Caki2 (cell line): ENCODE measurements around the gene LCA5. TPM values are rescaled to one million over a fixed set of nuclear protein-coding genes. Genes with fewer than 3 reads are reported as not detected.
"Not testable (repeated sequence)": the region's sequence is repeated elsewhere in the genome, so short reads cannot be mapped to it uniquely, and the experiment has no call there.

Experiments
- DNase-seq: peaks from one replicate; pipeline ENCODE4 v3.0.0-alpha.2; 2015; ENCODE audit warnings: low read depth
- in situ Hi-C: cut with HindIII; loops from 2 replicates; pipeline ENCODE4 v1.10.0; 2016; ENCODE audit warnings: low sequenced_read_pairs, low pct_unique_long_range_greater_than_20kb, mixed read lengths
- total RNA-seq: library from RNA; depleted of rRNA; stranded (reverse); fragments of >200 nt; shearing (Covaris generic); gene quantifications from 2 replicates; pipeline ENCODE4 v1.2.3, GENCODE V29; 2014; ENCODE audit warnings: low replicate concordance

The LCA5 gene
- total RNA-seq, 1 experiment from 2014 or later, result 2.3 TPM

DNA sequence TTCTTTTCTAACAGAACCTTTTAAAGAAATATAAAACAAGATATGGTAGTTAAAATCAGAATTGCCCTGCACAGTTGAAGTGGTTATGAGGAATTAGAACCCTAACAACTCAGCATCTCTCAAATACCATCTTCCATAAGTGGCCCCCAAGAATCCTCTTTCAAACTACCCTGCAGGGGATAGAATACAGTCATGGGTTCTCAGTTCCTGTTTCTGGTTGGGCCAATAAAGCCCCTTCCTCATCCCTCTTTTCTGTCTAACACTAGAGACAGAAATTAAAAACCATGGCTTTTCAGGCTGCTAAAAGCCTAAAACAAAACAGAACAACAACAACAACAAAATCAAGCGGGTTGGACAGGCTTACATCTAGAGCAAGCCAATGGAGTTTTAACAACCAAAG is 6.7 kb upstream of the LCA5 start:
- DNase-seq, result no peak
- in situ Hi-C loops, result no loop called here

DNA sequence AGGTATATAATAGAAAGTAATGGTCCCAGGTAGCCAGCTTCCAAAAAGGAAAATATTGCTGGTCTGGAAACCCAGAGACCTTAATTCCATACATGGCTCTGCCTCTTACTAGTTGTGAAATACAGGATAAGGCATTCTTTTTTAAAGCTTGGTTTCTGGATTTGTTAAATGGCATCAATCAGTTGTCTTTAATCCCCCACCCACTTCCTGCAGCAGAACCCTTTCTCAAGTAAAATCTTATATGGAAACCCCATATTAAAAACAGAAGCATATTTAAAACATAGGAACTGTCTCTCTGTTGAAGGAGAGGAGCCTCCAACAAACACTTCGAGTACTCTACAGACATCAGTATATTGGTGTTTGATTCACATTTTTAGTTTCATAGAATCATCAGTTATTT is 6.2 kb upstream of the LCA5 start:
- in situ Hi-C loops, result no loop called here
- no peak for DNase-seq

DNA sequence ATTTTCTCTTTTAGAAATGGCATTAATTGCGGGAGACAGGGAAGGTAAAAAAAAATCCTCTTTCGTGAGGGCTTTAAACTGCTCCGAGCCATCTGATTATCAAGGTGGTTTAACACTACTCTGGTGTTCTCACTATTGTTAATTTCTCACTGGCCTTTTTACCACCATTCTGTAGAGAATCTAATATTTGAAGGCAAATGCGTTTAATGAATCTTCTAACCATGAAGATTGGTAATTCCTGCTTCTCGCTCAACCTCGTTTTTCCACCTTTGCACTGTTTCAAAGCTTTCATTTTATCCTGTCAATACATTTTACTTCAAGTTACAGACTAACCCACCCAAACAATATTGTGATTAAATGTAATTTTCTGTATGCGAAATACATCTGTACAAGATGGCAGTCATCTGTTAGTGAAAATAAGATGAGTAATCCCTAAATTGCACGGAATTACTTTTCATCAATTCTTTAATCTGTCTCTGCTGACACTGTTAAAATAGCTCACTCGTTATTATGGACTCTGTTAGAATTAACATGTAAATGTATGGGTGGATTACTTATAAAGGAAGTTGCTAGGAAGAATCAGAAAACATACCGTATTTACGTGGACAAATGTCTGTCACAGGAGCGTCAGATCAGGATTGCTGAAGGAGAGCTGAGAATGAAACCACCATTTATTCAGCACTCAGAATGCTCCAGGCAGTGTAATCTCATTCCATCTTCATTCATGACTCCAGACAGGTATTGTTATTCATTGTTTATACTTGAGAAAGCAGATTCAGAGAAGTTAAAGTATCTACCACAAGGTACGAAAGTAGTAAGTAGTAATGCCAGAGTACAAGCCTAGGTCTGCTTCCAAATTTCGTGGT is 1.1 kb upstream of the LCA5 start:
- DNase-seq, result peak; percentile 33
- in situ Hi-C loops, result no loop called here

DNA sequence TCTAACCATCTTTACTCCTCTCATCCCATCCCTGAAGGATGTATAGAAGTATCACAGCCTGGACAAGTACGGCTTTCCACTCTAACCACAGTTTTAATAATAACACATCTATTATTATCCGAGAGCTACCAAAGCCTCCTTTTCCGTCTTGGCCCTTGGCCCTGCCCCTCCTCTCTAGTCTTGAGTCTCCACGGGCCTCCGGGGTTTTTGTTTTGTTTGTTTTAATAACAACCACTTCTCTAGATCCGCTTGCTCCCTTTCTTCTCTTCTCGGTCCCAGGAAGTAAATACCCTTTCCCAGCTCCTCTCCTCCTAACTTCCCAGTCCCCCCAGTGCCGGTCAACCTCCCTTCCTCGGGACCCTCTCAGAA is 661 bp downstream of the LCA5 start:
- in situ Hi-C loops, result no loop called here
- no peak for DNase-seq

DNA sequence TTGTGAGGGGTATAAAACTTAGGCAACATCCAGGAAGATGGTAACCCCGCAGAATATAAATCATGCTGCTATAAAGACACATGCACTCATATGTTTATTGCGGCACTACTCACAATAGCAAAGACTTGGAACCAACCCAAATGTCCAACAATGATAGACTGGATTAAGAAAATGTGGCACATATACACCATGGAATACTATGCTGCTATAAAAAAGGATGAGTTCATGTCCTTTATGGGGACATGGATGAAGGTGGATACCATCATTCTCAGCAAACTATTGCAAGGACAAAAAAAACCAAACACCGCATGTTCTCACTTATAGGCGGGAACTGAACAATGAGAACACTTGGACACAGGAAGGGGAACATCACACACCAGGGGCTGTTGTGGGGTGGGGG is 7.7 kb downstream of the LCA5 start:
- in situ Hi-C loops, DNase-seq: not testable (repeated sequence)

DNA sequence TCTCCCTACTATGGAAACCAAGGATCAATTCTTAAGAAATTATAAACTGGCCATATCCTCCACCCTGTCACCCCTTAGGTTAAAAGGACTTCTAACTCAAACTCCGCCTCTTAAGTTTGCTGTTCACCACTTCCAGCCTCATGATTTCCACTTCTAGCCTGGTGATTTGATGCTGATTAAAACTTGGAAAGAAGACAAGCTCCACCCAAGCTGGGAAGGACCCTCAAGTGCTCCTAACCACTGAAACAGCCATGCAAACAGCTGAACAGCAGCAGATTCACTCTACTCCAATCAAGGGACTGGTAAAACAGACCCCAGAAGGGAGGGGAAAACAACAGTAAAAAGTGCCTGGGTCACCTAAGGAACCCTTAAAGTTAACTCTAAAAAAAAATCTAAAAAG is 10.3 kb downstream of the LCA5 start:
- no peak for DNase-seq
- in situ Hi-C loops, result no loop called here

DNA sequence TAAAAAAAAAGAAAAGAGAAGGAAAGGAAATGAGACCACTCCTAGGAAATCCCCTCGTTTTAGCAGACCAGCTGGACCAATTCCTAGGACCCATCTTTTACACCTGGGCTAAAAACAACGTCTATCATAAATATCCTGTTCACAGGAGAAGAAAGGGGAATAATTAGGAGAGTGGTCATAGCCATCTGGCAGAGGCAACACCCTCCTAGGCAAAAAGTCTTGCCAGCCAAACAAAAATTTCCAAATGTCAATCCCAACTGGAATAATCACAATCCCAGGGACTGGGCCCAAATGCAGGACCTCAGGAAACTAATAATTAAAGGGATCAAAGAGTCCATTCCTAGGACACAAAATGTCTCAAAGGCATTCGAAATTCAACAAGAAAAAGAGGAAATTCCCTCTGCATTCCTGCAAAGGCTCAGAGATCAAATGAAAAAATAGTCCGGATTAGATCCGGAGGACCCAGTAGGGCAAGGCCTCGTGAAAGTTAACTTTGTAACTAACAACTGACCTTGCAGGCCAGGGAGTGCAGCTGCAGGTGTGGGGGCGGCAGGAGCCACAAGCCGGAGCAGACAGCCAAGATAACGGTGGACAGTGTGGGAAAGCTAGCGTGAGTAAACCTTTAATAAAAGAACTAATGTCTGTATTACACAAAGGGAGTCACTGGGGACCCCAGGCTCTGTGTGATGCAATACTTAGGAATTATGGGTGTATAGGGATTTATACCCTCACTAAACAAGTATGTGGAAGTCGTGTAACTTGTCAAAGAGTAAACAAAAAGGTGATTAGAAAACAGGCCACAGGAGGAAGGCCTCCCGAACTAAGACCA is 11.7 kb downstream of the LCA5 start:
- DNase-seq, result no peak
- in situ Hi-C loops, result no loop called here

DNA sequence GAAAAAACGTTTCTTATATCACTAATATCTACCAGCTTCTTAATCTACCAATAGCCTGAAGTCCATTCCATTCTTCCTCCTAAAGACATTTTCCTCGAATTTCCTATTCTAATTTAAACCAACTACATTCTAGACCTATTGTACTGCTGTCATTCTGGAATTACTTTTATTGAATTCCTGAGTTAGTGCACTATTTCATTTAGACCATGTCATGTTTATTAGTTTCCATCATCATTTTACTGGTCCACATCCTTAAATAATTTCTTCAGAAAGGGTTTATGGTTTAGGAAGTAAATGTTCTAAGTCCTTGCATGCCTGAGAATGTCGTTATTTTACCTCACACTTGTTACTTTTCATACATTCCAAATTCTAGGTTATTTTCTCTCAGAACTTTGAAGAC is 13.2 kb downstream of the LCA5 start:
- in situ Hi-C loops, result no loop called here
- DNase-seq, result no peak

DNA sequence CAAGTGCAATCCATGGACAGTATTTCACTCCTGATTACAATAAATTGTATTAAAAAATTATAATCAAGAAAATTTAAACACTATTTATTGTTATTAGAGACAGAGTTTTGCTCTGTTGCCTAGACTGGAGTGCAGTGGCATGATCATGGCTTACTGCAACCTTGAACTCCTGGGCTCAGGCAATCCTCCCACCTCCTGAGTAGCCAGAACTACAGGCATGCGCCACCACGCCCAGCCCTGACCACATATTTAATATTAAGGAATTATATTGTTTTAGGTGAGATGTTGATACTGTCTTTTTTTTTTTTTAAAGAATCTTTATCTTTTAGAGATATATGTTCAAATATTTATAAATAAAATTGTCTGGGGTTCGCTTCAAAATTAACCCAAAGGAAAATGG is 14.6 kb downstream of the LCA5 start:
- in situ Hi-C loops, result no loop called here
- no peak for DNase-seq

DNA sequence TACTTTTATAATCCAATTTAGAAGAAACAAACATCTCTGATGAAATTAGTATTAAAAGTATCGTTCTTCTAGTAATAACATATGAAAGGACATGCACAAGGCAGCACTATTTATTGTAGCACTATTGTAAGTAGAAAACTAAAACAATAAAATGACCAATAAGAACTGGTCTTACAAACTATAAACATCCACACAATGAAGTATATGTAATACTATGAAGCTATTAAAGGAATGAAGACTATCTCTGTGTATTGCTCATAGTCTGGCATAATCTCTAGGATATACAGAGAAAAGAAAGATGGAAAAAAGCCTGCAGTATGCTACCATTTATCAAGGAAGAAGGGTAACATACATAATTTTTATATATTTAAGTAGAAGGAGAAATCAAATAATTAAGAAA is 16.7 kb downstream of the LCA5 start:
- no peak for DNase-seq
- in situ Hi-C loops, result no loop called here

DNA sequence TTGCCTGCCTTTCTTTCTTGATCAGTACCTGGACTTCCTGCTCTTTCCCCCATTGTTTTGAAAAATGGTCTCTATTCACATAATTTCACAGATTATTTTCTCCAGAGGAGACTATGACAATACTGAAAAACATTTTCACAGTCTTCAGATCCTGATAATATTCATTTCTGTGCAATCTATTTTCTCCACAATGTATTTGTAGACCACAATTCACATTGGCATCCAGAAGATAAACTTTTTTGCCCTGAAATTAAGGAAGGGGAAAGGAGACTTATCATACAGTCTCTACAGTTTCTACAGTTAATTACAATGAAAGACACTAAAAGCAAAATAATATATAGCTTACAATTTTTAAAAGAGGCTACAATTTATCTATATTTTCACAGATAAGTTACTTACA is 18.4 kb downstream of the LCA5 start:
- in situ Hi-C loops, result no loop called here
- DNase-seq, result no peak

DNA sequence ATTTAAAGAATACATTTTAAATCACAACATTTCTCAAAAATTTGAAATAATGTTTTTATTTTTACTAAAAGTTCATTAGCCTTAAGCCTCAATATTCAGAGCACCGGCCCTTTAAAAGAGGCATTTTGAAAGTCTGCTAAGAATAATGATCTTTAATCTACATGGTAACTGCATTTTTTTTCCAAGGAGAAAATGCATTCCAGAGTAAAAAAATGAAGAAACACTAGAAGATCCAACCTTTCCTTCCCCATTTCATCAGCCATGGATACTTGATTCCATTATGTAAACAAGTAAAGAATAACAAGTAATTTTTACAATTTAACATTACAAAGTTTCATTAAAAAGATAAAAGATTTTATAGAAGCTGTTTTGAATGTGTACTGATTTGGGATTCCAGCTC is 21.8 kb downstream of the LCA5 start:
- in situ Hi-C loops, result no loop called here

DNA sequence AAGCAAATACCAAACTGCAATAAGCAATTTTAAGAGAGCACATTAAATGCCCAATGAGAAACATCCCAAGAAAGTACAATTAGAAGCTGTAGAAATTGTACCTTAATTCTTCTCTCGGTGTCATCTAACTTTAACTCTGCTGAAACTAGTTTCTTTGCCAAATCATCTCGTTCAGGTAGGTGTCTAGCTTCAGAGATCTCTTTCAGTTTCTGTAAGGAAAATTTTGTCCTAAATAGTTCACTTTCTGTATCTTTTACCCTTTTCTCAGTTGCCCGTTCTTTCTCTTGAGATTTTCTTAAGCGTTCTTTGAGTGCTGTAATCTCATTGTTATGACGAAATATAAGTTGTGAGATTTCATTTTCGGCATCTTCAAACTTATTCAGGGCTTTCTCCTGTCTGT is 24.1 kb downstream of the LCA5 start:
- in situ Hi-C loops, result no loop called here
- no peak for DNase-seq

More for the DNA sequence above, 21.8 kb downstream of the LCA5 start:
- DNase-seq, result no peak

DNA sequence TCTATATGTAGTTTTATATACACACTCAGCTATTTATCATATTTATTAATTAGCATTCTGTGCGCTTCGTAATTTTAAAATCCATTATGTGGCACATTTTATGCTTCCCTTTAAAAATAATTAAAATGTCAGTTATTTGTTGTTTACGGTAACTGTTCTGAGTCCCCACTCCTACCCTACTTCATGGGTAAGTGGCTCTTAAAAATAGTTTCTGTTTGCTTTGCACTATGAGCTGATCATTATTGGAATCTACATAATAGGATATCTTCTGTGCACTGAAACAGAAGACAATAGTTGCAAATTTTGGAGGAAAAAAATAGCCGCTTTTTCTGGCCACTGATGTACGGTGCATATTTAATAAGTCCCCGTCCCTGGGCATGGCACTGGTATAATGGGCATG is 25.2 kb downstream of the LCA5 start:
- in situ Hi-C loops, result no loop called here
- DNase-seq, result no peak

DNA sequence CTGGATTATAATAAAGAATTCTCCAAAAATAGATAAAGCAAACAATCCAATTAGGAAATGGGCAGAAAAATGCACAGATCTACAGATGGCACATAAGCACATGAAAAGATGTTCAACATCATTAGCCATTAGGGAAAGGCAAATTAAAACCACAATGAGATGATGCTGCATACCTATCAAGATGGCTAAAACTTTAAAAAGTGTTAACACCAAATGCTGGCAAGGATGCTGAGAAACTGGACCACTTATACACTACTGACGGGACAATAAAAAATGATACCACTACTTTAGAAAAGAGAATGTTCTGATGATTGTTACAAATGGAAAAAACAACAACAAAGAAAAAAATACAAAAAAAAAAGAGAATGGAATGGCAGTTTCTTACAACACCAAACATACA is 26.5 kb downstream of the LCA5 start:
- DNase-seq, result no peak

DNA sequence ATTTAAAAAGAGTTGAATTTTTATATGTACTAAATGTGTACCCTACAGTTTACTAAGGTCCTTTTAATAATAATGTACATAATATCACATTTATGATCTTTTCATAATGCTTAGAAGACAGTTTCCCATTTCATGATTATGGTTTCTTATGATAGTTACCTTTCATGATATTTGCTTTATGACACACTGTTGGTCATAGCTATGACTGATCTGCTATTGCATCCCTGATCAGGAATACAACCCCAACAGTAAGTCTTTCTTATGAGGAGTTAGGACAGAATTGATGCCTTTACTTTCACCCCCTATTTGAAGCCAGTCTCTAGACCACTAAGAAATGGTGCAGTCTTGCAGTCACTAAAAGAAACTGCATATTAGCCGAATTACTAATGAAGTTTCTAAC is 31.0 kb downstream of the LCA5 start:
- DNase-seq, result no peak

More for the DNA sequence above, 26.5 kb downstream of the LCA5 start:
- in situ Hi-C loops, result no loop called here

DNA sequence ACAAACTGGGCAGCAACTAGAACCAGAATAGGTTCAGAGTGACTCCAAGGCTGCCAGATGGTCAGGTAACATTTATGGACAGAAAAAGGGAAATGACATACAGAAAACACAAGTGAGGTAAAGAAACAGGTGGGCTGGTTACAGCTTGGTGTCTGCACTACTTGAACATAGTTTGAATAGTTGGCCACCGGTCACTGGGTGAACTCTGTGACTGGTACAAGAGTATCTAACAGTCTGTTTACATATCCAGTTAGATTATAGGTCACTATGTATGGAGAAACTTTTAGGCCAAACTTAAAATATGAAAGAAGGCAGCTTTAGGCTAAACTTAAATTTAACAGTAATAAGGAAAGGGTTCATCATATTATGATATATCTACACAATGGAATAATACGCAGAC is 32.9 kb downstream of the LCA5 start:
- in situ Hi-C loops, result no loop called here
- no peak for DNase-seq

More for the DNA sequence above, 31.0 kb downstream of the LCA5 start:
- in situ Hi-C loops, result no loop called here

DNA sequence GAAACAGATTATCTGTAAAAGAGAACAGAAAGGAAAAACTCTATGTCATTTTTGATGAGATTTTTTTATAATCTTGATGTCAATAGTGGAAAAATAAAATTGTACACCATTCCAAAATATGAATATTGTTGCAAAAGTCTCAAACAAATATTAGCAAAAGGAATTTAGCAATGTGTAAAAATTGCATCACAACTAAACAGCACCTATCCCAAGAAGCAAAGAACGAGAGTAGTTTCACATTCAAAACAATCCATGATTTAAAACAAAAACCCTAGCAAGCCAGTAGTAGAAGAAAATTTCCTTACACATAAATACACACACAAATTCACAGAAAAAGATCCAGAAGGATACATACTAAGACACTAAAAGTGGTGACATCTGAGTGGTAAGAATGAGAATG is 38.4 kb downstream of the LCA5 start:
- in situ Hi-C loops, result no loop called here
- no peak for DNase-seq

DNA sequence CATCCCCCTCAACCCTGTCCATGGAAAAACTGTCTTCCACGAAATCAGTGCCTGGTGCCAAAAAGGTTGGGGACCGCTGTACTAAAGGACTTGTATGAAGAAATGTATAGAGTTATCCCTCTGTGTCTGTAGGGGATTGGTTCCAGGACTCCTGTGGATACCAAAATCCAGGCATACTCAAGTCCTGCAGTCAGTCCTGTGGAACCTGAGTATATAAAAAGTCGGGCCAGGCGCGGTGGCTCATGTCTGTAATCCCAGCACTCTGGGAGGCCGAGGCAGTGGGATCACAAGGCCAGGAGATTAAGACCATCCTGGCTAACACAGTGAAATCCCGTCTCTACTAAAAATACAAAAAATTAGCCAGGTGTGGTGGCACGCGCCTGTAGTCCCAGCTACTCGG is 42.0 kb downstream of the LCA5 start:
- in situ Hi-C loops, result no loop called here

DNA sequence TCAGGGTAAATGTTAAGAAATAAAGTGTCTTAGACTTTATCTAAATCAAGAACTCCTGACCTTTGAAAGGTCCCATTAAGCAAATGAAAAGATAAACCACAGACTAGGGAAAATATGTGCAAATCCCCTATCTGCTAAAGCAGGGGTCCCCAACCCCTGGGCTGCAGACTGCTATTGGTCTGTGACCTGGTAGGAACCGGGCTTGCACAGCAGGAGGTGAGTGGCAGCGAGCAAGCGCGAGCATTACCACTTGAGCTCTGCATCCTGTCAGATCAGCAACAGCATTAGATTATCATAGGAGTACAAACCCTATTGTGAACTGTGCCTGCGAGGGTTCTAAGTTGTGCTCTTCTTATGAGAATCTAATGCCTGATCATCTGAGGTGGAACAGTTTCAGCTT is 42.4 kb downstream of the LCA5 start:
- DNase-seq, result no peak
- in situ Hi-C loops, result no loop called here

More for the DNA sequence above, 42.0 kb downstream of the LCA5 start:
- DNase-seq, result no peak
